ENCODE data around the gene SLC35E1.

- TF ChIP-seq EZH2 (IDR thresholded peaks at IDR 0.05; ENCODE audit: low read depth) (no peak), CTCF (conservative IDR thresholded peaks at IDR 0.05) (peak; percentile 58; the same call in 1 of the 2 replicates)
Measured at GRCh38 chr19:16527971-16528521, 44.2 kb downstream of the SLC35E1 start.
